H7 (cell line): ENCODE results near the gene HDAC3. TPM values are rescaled to one million over a fixed set of nuclear protein-coding genes. Genes with fewer than 3 reads are reported as not detected.
A peak's percentile ranks its signal among the peaks of the same experiment; 100 is the strongest.

ENCODE experiments used
- DNase-seq: peaks from one replicate; pipeline ENCODE4 v3.0.0; 2012
- H3K27me3 ChIP-seq: 2 replicates; pipeline ENCODE4 v1.6.0; 2011; ENCODE audit warnings: mild to moderate bottlenecking, low read length; ENCODE audit not compliant: control insufficient read depth, insufficient read depth
- H3K36me3 ChIP-seq: replicated peaks from 2 replicates; pipeline ENCODE4 v1.5.1; 2011; ENCODE audit warnings: low read length; ENCODE audit not compliant: control insufficient read depth, insufficient read depth
- H3K4me3 ChIP-seq: 2 replicates; pipeline ENCODE4 v1.5.1; 2011; ENCODE audit warnings: low read depth, mild to moderate bottlenecking, control low read depth, low read length, moderate library complexity; ENCODE audit not compliant: insufficient read depth
- total RNA-seq: library from RNA; depleted of rRNA; stranded (reverse); fragments of >200 nt; shearing (Covaris generic); gene quantifications from 2 replicates; pipeline ENCODE4 v1.2.3, GENCODE V29; 2014

Gene HDAC3
- total RNA-seq, 1 experiment from 2014 or later, result 82.7 TPM

DNA sequence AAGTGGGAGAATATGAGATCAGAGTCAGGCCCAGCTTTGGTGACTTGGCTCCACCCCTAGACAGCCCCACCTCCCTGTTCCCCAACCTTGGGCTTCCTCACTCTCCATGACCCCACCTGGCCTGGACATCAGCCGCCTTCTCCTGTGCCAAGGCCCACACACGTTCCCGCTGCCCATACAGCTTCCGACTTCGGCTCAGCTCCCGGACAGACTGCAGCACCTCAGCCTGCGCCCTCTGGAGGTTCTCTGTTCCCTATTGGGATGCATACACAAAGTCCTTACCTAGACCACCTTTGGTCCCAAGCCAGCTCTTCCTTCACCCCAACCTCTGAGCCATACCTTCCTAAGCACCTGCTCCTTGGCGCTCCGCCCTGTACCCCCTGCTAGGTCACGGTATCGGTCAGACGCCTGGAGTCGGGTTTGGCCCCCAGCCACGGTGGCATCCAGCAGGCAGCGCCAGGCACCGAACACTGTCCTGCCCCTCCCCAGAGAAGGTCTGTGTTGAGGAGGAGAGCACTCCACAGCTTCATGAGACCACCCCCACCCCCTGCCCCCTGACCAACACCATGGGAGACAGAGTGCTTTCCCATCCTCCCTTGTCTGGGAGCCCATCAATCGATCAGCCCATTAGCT is 12.5 kb upstream of the HDAC3 start:
- no peak overlapping the region for H3K4me3 ChIP-seq
- H3K36me3 ChIP-seq, result peaks cover 8% of the 10 kb centered on the region
- peak; percentile 53 for DNase-seq
- H3K27me3 ChIP-seq, result no peaks in the 10 kb centered on the region; the same call in 1 of the 2 replicates

DNA sequence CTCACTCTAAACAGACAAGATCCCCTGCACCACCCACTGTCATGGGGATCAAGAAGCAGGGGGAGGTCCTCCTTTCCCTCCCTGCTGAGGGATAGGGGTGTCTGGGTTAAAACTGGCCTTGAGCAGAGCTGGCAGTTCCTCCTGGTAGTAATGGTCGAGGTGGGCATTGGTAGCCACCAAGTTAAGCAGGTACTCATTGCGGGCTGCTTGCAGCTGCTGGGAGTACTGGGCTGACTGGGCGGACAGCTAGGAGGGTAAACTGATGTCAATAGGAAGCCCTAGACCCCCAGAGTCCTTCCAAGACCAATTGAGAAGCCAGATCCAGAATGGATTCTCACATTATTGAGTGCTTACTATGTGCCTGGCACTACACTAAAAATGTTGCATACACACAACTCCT is 11.2 kb upstream of the HDAC3 start:
- Histone ChIP-seq H3K27me3 (no peaks in the 10 kb centered on the region; the same call in 1 of the 2 replicates), H3K36me3 (peaks cover 8% of the 10 kb centered on the region), H3K4me3 (no peak overlapping the region)
- no peak for DNase-seq

- H3K27me3 ChIP-seq, result no peaks in the 10 kb centered on the region; the same call in 1 of the 2 replicates
- no peak overlapping the region for H3K4me3 ChIP-seq
These were observed 10.6 kb upstream of the HDAC3 start for GRCh38 chr5:141647242-141647641.

DNA sequence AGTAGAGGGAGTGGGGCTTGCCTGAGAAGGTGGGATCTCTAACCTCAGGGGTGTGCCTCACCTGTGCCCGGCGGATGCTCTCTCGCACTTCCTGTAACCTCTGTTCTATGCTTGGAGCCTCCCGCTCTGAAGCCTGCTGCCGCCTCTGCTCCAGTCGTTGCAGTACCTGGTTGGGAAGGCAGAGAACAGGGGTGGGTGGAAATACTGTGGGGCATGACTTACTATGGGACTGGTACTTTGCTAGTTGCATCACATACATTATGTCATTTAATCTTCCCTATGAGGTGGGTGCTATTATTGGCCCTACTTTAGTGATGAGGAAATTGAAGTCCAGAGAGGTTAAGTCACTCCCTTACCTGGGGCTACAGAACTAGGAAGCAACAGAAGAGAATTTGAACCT is 9.4 kb upstream of the HDAC3 start:
- DNase-seq, result no peak
- no peak overlapping the region for H3K4me3 ChIP-seq
- peaks cover 10% of the 10 kb centered on the region for H3K36me3 ChIP-seq
- H3K27me3 ChIP-seq, result no peaks in the 10 kb centered on the region; the same call in 1 of the 2 replicates

More at GRCh38 chr5:141647242-141647641, 10.6 kb upstream of the HDAC3 start:
- DNase-seq, result peak; percentile 20
- H3K36me3 ChIP-seq, result peaks cover 8% of the 10 kb centered on the region

GRCh38 chr5:141641634-141642267 is 5.1 kb upstream of the HDAC3 start:
- Histone ChIP-seq H3K27me3 (peaks cover 6% of the 10 kb centered on the region), H3K4me3 (no peak overlapping the region), H3K36me3 (peaks cover 5% of the 10 kb centered on the region)
- DNase-seq, result peak; percentile 70

GRCh38 chr5:141640698-141641097 is 4.0 kb upstream of the HDAC3 start:
- peaks cover 4% of the 10 kb centered on the region for H3K36me3 ChIP-seq
- peaks cover 6% of the 10 kb centered on the region for H3K27me3 ChIP-seq
- no peak overlapping the region for H3K4me3 ChIP-seq
- no peak for DNase-seq

DNA sequence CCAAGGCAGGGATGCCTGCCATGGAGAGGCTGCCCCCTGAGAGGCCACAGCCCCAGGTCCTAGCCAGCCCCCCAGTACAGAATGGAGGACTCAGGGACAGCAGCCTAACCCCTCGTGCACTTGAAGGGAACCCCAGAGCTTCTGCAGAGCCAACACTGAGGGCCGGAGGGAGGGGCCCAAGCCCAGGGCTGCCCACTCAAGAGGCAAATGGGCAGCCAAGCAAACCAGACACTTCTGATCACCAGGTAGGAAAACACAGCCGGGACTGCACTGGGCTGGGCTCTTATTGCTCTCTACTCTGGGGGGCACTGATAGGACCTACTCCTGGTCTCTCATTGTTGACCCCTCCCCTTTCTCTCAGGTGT is 3.4 kb upstream of the HDAC3 start:
- H3K27me3 ChIP-seq, result peaks cover 6% of the 10 kb centered on the region
- H3K36me3 ChIP-seq, result peaks cover 2% of the 10 kb centered on the region
- DNase-seq, result peak; percentile 42
- H3K4me3 ChIP-seq, result no peak overlapping the region

DNA sequence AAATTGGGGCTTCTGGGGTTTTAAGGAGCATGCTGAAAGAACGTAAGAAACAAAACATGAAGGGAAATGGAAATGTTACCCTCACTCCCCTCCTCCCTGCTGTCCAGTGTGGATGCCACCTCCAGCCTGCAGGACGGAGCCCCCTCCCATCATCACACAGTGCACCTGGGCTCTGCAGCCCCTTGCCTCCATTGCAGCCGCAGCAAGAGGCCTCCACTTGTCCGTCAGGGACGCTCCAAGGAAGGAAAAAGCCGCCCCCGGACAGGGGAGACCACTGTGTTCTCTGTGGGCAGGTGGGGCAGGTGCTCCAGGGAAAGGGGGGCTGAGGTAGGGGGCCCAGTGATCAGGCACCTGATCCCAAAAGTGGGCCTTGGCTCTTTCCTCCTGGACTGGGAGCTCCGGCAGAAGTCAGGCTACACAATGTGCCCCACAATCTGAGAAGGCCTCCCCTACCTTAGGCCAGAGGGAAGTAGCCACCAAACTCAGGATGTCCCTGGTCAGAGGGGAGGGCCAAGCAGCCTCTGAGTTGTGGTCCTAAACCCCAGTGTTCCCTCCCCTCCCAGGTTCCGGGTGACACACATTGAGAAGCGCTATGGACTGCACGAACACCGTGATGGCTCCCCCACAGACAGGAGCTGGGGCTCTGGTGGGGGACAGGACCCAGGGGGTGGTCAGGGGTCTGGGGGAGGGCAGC is 2.9 kb upstream of the HDAC3 start:
- H3K27me3 ChIP-seq, result peaks cover 6% of the 10 kb centered on the region
- DNase-seq, result peak; percentile 39
- peaks cover 2% of the 10 kb centered on the region for H3K36me3 ChIP-seq
- no peak overlapping the region for H3K4me3 ChIP-seq

- DNase-seq, result no peak
- Histone ChIP-seq H3K36me3 (peaks cover 2% of the 10 kb centered on the region), H3K4me3 (no peak overlapping the region), H3K27me3 (peaks cover 6% of the 10 kb centered on the region)
These were observed 2.1 kb upstream of the HDAC3 start for GRCh38 chr5:141638771-141639170.

DNA sequence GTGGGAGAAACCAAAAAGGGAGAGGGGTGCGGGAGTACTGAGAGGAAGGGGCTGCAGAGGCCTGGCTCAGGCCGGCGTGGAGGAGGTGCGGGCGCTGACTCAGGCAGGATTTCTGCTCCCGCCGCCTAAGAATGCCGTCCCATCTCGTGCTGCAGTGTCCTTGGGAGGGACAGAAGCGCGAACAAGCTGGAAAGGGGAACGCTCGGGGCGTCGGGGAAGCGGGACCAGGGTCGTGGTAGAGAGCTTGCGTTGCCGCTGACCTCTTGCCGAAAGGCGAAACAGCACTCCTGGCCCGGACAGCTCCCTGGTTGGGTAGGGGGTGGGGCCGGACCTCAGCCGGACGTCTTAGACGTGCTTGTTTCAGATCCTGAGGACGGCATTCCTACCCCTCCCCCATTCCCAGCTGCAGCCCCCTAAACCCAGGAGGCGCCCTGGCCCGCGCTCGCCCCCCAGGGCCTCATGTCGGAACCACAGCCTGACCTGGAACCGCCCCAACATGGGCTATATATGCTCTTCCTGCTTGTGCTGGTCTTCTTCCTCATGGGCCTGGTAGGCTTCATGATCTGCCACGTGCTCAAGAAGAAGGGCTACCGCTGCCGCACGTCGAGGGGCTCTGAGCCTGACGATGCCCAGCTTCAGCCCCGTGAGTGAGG is 1.2 kb upstream of the HDAC3 start:
- peak; percentile 97 for DNase-seq
- Histone ChIP-seq H3K36me3 (peaks cover 2% of the 10 kb centered on the region), H3K27me3 (peaks cover 6% of the 10 kb centered on the region), H3K4me3 (peak overlapping the region; percentile 84)

DNA sequence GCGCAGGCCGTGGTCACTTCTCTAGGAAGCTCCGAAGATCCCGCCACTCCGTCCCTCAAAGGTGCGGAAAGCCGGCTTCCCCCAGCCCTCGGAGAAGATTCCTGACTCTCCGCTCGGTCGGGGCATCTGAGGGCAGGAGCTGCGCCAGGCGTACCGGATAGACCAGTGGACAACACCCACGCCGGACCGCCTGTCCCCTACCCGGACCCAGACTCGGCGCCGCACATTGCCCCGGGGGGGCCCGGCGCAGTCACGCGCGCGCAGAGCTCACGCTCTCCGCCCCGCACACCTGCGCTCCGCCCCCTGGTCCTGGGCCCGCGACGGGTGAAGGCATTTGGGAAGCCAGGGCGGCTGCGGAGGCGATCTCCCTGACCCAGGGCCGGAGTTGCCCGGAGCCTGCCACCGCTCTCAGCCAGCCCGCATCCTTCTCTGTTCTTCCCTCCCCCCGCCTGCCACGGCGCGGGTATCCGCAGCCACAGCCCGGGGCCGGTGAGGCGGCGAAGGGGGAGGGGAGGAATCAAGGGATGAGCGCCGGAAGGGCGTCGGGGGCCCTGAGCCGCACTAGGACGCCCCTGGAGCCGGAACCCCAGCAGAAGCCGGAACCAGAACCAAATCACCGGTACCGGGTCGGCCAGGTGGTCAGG is 596 bp upstream of the HDAC3 start:
- peak; percentile 88 for DNase-seq
- peaks cover 2% of the 10 kb centered on the region for H3K36me3 ChIP-seq
- peak overlapping the region; percentile 84 for H3K4me3 ChIP-seq
- peaks cover 6% of the 10 kb centered on the region for H3K27me3 ChIP-seq

DNA sequence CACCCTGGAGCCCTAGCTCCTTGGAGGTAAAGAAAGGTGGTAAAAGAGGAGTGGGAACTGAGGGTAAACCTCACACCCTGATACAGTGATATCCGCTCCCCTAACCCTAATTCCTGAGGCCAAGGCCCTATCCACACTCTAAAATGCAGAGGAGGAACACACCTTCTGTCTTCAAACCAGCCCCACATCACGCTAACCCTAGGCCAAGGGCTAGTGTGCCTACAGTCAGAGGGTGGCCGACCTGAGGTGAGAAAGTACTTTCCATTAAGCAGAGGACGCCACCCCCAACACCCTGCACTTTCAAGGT is 590 bp downstream of the HDAC3 start:
- peaks cover 6% of the 10 kb centered on the region for H3K27me3 ChIP-seq
- DNase-seq, result no peak
- no peaks in the 10 kb centered on the region; the same call in none of the 2 replicates for H3K36me3 ChIP-seq
- H3K4me3 ChIP-seq, result peak overlapping the region; percentile 84

- Histone ChIP-seq H3K27me3 (peaks cover 6% of the 10 kb centered on the region), H3K4me3 (peak overlapping the region; percentile 84; the same call in 1 of the 2 replicates), H3K36me3 (no peaks in the 10 kb centered on the region; the same call in none of the 2 replicates)
- DNase-seq, result no peak
These were observed 1.0 kb downstream of the HDAC3 start for GRCh38 chr5:141635646-141636045.

- no peaks in the 10 kb centered on the region; the same call in none of the 2 replicates for H3K36me3 ChIP-seq
- H3K27me3 ChIP-seq, result peaks cover 6% of the 10 kb centered on the region
- DNase-seq, result no peak
- H3K4me3 ChIP-seq, result no peak overlapping the region
These were observed 1.9 kb downstream of the HDAC3 start for GRCh38 chr5:141634720-141635119.
